ENCODE results near the gene DNAJC6. TPM values are rescaled to one million over a fixed set of nuclear protein-coding genes. Genes with fewer than 3 reads are reported as not detected.

Gene DNAJC6
- total RNA-seq, 1 experiment from 2014 or later: 4.0 TPM

- TF ChIP-seq TCF7L2 (IDR thresholded peaks at IDR 0.05; ENCODE audit: low read depth, low read length) (no peak), REST (IDR thresholded peaks at IDR 0.05; ENCODE audit: insufficient read depth in 1 of 2, low read depth in 2 of 2, low read length in 1 of 2) (no peak), SIN3A (IDR thresholded peaks at IDR 0.05; ENCODE audit: borderline replicate concordance, insufficient read depth, low read depth, low read length) (no peak), POLR2AphosphoS5 (IDR thresholded peaks at IDR 0.05; ENCODE audit: low read depth, low read length) (no peak), CTCF (IDR thresholded peaks at IDR 0.05) (no peak)
- no peak for ATAC-seq
- intact Hi-C loops (cut with micrococcal nuclease; ENCODE audit: unreplicated experiment): no loop called here
- no peaks in the 10 kb centered on the region for H3K36me3 ChIP-seq (ENCODE audit: control insufficient read depth, insufficient read depth, low read length)
- peak overlapping the region in 1 of 2 experiments; percentile 1; a peak in 1 of 4 replicates for H3K4me3 ChIP-seq (ENCODE audit: low read depth in 2 of 2, low read length in 2 of 2)
- no peak overlapping the region for H3K27ac ChIP-seq (ENCODE audit: low read length)
- POLR2A ChIA-PET: no interaction called here
- BruUV-seq (replicated peaks): no TSS peak
- in situ Hi-C loops (cut with HindIII; ENCODE audit: low pct_unique_long_range_greater_than_20kb, low sequenced_read_pairs): no loop called here
- no peaks in the 10 kb centered on the region for H3K27me3 ChIP-seq (ENCODE audit: control insufficient read depth, insufficient read depth, low read length)
- CTCF ChIA-PET: no interaction called here
- DNase-seq (ENCODE audit: low read depth, low spot score): no peak
- no peaks in the 10 kb centered on the region; the same call in 1 of the 2 replicates for H3K4me1 ChIP-seq (ENCODE audit: control insufficient read depth, insufficient read depth, low read length)
- no peaks in the 10 kb centered on the region for H3K9me3 ChIP-seq (ENCODE audit: control insufficient read depth, insufficient read depth, low read depth, low read length)
Observed at GRCh38 chr1:65265651-65266351, 43.5 kb upstream of the DNAJC6 start.

GRCh38 chr1:65266476-65266875, 42.9 kb upstream of the DNAJC6 start:
- no peak overlapping the region for H3K27ac ChIP-seq (ENCODE audit: low read length)
- H3K9me3 ChIP-seq (ENCODE audit: control insufficient read depth, insufficient read depth, low read depth, low read length): no peaks in the 10 kb centered on the region
- ChIA-PET POLR2A (interaction anchor here (0.6 to 0.7 kb wide), 2 partner anchors 58 to 304 kb away, joined by 3 to 5 read pairs; no protein-coding TSS in a partner anchor), CTCF (no interaction called here)
- H3K4me1 ChIP-seq (ENCODE audit: control insufficient read depth, insufficient read depth, low read length): no peaks in the 10 kb centered on the region; the same call in 1 of the 2 replicates
- H3K4me3 ChIP-seq (ENCODE audit: low read depth in 2 of 2, low read length in 2 of 2): no peak overlapping the region
- in situ Hi-C loops (cut with HindIII; ENCODE audit: low pct_unique_long_range_greater_than_20kb, low sequenced_read_pairs): no loop called here
- BruUV-seq (replicated peaks): no TSS peak
- no peaks in the 10 kb centered on the region for H3K36me3 ChIP-seq (ENCODE audit: control insufficient read depth, insufficient read depth, low read length)
- ATAC-seq (no peak), DNase-seq (ENCODE audit: low read depth, low spot score) (no peak)
- intact Hi-C loops (cut with micrococcal nuclease; ENCODE audit: unreplicated experiment): no loop called here
- no peaks in the 10 kb centered on the region for H3K27me3 ChIP-seq (ENCODE audit: control insufficient read depth, insufficient read depth, low read length)
- TF ChIP-seq TCF7L2 (IDR thresholded peaks at IDR 0.05; ENCODE audit: low read depth, low read length) (no peak), REST (IDR thresholded peaks at IDR 0.05; ENCODE audit: insufficient read depth in 1 of 2, low read depth in 2 of 2, low read length in 1 of 2) (no peak), POLR2AphosphoS5 (IDR thresholded peaks at IDR 0.05; ENCODE audit: low read depth, low read length) (no peak), SIN3A (IDR thresholded peaks at IDR 0.05; ENCODE audit: borderline replicate concordance, insufficient read depth, low read depth, low read length) (no peak), CTCF (IDR thresholded peaks at IDR 0.05) (no peak)
